NCI-H524 (cell line): ENCODE results near the gene EFS.
"Not testable (repeated sequence)": the region's sequence is repeated elsewhere in the genome, so short reads cannot be mapped to it uniquely, and the experiment has no call there.

Experiments used
- DNase-seq, 2 experiments: peaks; one replicate each; lab custom pipeline; 2025; lab: John Stamatoyannopoulos, UW

The EFS gene, protein sequence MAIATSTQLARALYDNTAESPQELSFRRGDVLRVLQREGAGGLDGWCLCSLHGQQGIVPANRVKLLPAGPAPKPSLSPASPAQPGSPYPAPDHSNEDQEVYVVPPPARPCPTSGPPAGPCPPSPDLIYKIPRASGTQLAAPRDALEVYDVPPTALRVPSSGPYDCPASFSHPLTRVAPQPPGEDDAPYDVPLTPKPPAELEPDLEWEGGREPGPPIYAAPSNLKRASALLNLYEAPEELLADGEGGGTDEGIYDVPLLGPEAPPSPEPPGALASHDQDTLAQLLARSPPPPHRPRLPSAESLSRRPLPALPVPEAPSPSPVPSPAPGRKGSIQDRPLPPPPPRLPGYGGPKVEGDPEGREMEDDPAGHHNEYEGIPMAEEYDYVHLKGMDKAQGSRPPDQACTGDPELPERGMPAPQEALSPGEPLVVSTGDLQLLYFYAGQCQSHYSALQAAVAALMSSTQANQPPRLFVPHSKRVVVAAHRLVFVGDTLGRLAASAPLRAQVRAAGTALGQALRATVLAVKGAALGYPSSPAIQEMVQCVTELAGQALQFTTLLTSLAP

DNA sequence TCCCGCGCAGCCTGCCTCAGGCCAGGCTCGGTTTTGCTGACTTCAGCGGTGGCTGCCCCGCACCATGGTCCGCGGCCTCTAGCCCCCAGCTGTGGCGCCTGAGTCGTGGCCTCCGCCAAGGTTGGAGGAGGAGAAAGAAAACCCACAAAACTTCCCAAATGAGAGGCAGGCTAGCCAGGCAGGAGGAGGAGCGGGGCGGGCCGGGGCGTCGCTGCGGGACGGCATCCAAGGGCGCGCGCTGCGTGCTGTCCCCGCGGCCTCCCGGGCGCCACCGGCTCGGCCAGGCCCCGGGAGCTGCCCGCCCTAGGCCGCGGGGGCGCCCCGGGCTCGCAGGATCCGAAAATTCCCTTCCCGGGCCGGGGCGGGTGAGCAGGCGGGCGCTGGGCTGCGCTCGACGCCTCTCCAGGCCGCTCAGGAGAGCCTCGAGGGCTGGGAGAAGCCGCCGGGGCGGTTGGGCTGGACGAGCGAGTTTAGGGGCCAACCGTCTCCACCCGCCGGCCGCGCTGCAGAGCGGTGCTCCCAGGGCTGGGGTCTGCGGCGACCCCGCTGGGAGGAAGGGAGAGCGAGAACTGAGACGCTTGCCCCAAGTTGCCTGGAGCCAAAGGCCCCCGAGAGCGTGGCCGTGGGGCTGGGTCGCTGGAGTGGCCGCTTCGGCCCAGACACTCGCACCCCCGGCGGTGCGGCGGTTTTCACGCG is at the start of gene EFS:
Gene EFS, minus strand, starts transcription at position 137 of the 696 bp plus-strand sequence. CDS start 147 bp downstream, outside the sequence.
- no peak for DNase-seq

DNA sequence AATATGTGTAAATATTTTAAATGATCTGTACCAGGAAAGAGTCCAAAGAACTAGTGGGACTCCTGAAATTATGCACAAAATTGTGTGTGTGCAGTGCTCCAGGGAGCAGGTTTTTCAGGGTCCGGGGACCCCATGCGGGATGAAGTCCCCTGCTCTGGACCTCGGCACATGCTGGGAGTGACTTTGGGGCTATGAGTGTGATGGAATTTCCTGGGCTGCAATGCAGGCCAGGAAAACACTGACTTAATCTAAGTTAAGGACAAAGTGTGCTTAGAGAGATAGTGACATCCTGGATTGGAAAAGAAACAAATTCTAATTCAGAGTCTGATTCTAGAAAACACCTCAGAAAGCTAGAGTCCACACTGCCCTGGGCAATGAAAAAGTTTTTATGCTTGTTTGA is 49.3 kb upstream of the EFS start:
- no peak for DNase-seq

- no peak for DNase-seq
Measured at GRCh38 chr14:23413681-23414080, 48.7 kb upstream of the EFS start.

DNA sequence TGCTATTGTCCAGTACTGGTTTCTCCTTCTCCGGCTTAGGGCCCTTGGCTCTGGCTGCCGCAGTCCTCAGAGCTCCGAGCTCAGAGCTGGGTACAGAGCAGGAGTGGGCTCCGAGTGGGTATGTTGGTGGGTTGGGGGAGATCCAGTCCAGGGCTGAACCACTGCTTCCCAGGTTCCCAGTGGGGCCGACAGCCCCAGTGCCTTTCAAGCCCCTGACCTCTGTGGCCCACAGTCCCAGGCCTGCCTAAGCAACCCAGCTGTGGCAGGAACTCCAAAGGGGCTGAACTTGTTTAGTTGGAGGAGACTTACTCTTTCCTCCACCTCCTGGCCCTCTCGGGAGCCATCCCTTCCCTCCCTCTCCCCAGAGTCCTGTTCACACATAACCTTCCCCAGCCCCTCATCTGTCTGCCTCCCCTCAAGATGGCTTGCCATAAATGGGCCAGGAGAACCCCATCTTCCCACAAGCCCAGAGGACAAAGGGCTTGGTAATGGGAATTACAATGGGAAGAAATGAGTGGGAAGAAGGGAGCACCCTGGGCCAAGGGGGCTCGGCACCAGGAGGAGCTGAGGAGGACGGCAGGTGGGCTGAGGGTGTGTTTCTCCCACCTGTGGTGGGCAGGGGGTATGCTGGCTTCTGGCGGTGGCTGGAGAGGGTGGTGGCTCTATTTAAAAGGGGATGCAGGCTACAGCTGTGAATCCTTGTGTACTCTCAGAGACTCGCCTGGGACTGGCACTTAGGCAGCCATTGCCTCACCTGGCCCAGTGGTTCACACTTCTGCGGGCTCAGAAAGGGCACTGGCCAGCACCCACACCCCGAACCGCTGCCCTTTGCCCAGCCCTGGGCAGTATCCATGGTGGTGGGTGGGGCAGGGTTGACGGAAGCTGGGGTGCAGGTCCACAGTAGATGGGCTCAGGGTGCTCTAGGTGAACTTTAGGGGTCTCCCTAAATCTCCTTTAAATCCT is 46.9 kb upstream of the EFS start:
- DNase-seq = no peak

- no peak for DNase-seq
Measured at GRCh38 chr14:23409966-23410635, 45.1 kb upstream of the EFS start.

- DNase-seq = no peak
Measured at GRCh38 chr14:23409475-23409874, 44.5 kb upstream of the EFS start.

- no peak for DNase-seq
Measured at GRCh38 chr14:23408307-23408630, 43.3 kb upstream of the EFS start.

DNA sequence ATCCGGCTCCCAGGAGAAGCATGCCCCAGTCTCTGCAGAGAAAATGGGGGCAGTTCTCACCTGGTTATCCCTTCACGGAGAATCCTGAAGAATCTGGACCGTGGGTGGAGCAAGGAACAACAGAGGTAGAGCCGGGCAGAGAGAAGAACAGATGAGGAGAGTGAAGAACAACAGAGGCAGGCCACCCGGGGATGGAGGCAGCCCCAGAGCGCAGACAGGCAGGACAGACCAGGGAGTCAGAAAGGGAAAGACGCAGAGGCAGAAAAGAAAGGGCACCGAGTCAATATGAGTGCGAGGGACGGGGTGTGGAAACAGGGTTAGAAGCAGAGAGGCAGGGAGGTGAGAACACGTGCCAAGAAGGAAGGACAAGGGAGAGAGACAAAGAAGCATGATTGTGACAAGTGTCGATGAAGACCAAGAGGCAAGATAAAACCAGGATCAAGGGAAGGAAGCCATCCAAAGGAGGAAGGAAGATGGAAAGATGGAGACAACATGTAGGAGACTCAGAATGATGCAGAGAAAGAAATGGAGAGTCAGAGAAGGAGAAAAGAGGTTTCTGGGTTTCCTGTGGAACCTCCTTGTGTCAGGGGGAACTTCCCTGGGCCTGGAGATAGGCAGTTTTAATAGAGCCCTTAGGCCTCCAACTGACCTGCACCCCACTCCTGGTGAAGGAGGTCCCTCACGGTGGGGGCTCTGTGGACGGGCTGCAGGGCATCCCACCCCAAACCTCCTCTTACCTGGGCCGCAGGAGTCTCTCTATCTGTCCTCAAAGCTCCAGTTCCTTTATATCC is 42.7 kb upstream of the EFS start, which contains the start of gene MYH6:
Gene MYH6, minus strand, starts transcription at position 758 of the 791 bp plus-strand sequence. CDS start 1,050 bp downstream, outside the sequence.
- DNase-seq = no peak

DNA sequence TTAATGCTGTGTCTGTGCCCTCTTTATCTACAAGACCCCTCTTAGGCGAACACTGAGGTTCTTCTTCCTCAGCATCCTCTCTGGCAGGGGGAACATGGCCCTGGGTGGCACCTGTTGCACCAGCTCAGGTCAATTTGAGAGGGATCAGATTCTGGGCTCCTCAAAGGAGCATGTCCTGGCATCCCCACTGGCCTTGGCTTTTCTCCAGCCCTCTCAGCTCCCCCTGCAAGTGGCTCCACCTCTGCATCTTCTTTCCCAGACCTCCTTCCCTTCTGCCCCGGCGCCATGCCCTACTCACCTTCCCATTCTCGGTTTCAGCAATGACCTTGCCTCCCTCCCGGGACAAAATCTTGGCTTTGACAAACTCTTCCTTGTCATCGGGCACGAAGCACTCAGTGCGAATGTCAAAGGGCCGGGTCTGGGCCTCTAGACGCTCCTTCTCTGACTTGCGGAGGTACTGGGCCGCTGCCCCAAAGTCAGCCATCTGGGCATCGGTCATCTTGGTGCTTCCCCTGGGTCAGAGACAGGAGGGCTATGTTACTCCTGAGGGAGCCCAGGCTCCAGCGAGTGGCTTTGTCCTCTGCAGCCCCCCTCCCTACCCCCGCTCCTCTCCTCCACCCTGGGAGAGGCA is 41.9 kb upstream of the EFS start:
- DNase-seq = no peak

- peak in 1 of 2 experiments; percentile 23 for DNase-seq
Measured at GRCh38 chr14:23406244-23406643, 41.3 kb upstream of the EFS start.

DNA sequence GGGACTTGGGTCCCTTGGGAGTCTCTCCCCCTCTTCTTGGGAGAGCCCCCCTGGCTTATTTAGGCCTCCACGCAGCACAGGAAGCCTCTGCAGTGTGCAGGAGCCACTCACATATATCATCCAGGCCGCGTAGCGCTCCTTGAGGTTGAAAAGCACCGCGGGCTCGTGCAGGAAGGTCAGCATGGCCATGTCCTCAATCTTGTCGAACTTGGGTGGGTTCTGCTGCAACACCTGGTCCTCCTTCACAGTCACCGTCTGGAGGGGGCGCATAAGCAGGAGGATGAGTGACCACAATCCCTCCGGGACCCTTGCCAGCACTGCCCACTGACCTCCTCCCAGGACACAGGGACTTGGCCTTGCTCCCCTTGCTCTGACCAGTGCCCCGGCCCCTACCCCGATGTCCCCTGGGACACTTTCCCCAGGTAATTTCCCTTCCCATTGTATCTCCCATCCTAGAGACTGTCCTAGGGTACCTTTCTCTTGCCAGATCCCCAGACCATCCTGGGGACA is 40.6 kb upstream of the EFS start:
- no peak for DNase-seq

- DNase-seq = no peak
Measured at GRCh38 chr14:23405096-23405495, 40.1 kb upstream of the EFS start.

GRCh38 chr14:23404331-23404900 is 39.4 kb upstream of the EFS start:
- no peak for DNase-seq

GRCh38 chr14:23403908-23404307 is 38.9 kb upstream of the EFS start:
- DNase-seq = no peak

- no peak for DNase-seq
Measured at GRCh38 chr14:23403139-23403438, 38.1 kb upstream of the EFS start.

DNA sequence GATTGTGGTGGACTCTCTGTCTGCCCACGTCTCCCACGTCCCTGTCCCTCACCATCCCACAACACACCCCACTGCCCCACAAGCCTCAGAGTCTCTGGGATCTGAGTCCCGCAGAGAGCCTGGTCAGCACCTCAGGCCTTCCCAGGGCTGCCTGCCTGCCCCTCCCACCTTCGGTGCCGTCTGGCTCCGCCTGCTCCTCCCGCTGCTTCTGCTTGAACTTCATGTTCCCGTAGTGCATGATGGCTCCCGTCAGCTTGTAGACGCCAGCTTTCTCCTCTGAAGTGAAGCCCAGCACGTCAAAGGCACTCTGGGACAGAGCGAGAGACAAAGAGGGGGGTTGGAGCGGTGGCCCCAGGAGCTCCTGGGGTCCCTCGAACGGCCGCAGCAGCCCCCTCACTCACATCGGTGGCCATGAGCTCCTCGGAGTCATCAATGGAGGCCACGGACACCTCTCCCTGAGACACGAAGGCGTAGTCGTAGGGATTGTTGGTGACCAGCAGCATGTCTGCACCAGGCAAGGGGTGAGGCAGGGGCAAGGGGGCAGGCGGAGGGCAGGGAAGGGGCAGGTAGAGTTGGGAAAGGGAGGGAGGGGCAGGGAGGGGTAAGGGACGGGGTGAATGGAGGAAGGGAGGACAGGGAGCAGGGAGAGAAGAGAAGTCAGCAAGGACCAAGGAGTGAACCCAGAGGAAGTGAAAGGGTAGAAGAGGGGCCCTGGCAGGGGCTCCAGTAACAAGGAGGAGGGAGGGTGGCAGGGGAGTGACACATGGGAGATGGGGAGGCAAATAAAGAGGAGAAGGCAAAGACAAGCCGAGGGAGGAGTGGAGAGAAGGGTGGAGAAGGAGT is 37.5 kb upstream of the EFS start:
- no peak for DNase-seq

DNA sequence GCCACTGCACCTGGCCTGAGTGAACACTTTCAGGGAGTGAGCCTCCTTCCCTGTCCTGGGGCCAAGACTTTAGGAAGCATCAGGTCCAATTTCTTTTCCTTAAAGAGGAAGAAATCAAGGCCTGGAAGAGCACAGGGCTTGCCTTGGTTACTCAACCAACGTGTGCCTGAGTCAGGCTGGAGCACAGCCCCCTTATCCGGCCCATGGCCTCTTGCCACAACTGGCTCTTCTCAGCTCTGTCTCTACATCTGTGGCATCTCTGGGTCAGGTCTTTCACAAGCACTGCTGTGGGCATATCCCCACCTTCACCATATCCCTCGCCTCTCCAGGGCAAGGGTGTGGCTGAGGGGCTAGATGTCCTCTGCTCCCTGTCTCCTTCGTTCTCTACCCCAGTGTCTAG is 36.3 kb upstream of the EFS start:
- no peak for DNase-seq

DNA sequence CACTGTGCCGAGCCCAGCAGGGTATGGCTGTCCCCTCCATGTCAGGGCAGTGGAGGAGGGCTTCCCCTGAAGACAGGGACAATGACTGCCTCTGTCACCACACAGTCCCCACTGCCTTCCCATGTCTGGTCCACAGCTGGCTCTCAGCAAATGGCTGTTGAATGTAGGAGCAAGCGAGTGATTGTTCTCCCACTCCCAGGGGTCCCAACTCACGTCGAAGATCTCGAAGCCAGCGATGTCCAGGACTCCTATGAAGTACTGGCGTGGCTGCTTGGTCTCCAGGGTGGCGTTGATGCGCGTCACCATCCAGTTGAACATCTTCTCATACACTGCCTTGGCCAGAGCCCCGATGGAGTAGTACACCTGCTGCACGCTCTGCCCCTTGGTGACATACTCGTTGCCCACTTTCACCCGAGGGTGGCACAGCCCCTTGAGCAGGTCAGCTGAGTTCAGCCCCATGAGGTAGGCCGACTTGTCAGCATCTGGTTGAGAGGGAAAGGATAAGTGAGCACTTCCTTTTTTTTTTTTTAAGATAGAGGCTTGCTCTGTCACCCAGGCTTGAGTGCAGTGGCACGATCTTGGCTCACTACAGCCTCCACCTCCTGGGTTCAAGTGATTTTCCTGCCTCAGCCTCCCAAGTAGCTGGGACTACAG is 35.7 kb upstream of the EFS start:
- not testable (repeated sequence) for DNase-seq
